ENCODE measurements around the gene LY6G5B.
A peak's percentile ranks its signal among the peaks of the same experiment; 100 is the strongest.
"Not testable (repeated sequence)": the region's sequence is repeated elsewhere in the genome, so short reads cannot be mapped to it uniquely, and the experiment has no call there.

LY6G5B gene

DNA sequence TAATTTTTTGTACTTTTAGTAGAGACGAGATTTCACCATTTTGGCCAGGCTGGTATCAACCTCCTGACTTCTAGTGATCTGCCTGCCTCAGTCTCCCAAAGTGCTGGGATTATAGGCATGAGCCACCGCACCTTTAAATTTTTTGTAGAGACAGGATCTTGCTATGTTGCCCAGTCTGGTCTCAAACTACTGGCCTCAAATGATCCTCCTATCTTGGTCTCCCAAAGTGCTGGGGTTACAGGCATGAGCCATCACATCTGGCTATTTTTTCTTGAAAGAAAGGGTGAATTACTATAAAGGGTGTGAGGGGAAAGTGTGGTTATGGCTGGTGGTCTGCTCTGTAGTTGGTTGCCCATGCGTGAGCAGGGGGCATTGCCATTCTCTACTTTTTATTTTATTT lies 38.4 kb downstream of the LY6G5B start:
- H3K4me3 Mint-ChIP-seq = no peak overlapping the region
- H3K4me1 Mint-ChIP-seq = peaks cover 22% of the 10 kb centered on the region
- no peaks in the 10 kb centered on the region for H3K36me3 Mint-ChIP-seq
- DNase-seq (ENCODE audit: low spot score in 2 of 2) (no peak), ATAC-seq (no peak)
- H3K9me3 Mint-ChIP-seq = no peaks in the 10 kb centered on the region
- no peak overlapping the region for H3K27ac Mint-ChIP-seq

DNA sequence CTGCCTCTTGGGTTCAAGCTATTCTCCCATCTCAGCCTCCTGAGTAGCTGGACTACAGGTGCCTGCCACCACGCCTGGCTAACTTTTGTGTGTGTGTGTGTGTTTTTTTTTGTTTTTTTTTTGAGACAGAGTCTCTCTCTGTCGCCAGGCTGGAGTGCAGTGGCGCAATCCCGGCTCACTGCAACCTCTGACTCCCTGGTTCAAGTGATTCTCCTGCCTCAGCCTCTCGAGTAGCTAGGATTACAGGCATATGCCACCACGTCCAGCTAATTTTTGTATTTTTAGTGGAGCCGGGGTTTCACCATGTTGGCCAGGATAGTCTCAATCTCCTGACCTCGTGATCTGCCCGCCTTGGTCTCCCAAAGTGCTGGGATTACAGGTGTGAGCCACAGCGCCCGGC lies 39.4 kb downstream of the LY6G5B start:
- not testable (repeated sequence) for ATAC-seq; H3K36me3 Mint-ChIP-seq; H3K4me3 Mint-ChIP-seq; H3K9me3 Mint-ChIP-seq; DNase-seq (ENCODE audit: low spot score in 2 of 2); H3K27ac Mint-ChIP-seq
- peaks cover 18% of the 10 kb centered on the region for H3K4me1 Mint-ChIP-seq

DNA sequence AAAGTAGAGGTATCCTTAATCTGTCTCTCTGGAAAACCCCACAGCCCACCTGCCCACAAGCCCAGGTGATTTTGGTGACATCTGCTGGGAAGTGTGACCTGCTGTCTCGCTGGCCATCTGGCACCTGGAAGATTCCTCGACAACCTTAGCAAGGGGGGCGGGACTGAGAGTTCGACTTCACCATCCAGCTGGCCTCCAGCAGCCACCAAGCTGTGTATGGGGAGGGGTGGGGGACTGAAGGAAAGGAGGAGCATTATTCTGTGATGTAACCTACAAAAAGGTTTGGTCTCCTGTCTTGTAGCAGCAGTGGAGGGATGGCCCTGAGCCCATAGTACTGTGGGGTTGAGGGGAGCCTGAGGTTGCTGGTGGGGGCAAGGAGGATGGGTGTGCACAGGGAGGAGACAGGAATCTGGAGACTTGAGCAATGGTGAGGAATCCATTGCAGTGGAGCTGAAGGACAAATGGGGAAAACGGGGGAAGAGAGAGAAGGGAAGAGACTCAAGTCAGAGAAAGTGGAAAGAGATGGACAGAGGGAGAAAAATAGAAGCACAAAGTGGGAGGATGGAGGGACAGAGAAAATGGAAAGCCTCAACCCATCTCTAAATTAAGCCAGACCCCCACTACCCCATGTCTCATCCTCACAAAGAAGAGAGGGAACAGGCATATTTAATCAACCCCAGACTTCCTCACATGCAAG lies 40.9 kb downstream of the LY6G5B start:
- ATAC-seq (no peak), DNase-seq (ENCODE audit: low spot score in 2 of 2) (no peak)
- Mint-ChIP-seq H3K4me1 (peaks cover 18% of the 10 kb centered on the region), H3K4me3 (peak overlapping the region; percentile 26), H3K27ac (peak overlapping the region; percentile 63), H3K36me3 (no peaks in the 10 kb centered on the region), H3K9me3 (no peaks in the 10 kb centered on the region)

DNA sequence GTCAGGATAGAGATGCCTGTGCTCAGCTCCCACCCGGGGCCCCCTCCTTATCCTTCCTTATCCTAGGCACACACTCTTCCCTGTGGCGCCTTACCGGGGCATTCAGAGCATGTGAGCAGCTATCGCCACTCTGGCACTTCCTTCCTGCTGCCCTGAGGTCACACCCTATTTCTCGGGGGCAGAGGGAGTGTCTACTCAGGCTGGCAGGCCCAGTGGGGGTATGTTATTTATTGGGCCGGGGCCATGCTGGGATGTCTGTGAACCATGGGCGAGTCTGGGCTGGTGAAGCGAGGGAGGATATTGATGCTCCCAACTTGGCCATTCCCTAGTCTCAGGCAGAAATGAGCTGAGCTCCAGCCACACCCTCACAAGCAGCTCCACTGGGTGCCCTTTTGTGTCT lies 41.5 kb downstream of the LY6G5B start:
- H3K27ac Mint-ChIP-seq = peak overlapping the region; percentile 63
- H3K9me3 Mint-ChIP-seq = no peaks in the 10 kb centered on the region
- ATAC-seq = peak; percentile 42
- H3K4me3 Mint-ChIP-seq = peak overlapping the region; percentile 26
- H3K4me1 Mint-ChIP-seq = peaks cover 18% of the 10 kb centered on the region
- no peak for DNase-seq (ENCODE audit: low spot score in 2 of 2)
- no peaks in the 10 kb centered on the region for H3K36me3 Mint-ChIP-seq

DNA sequence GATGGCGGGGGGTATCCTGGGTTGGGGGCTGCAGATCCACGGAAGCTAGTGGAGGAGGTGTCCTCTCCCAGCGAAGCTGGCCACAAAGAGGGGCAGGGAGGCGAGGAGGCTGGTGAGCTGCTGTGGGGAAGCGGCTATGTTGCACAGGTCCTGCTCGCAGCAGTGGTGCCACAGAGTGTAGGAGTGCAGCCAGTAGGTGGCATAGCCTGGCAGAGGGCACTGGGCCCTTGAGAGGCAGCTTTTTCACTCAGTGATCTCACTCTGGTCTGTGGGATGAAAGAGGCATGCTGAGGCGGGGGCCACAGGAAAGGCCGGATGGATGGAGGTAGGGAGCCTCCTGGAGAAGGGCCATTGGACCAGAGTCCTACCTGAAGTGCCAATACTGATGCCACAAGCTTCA lies 42.5 kb downstream of the LY6G5B start:
- Mint-ChIP-seq H3K9me3 (no peaks in the 10 kb centered on the region), H3K27ac (peak overlapping the region; percentile 63), H3K36me3 (no peaks in the 10 kb centered on the region), H3K4me3 (no peak overlapping the region), H3K4me1 (peaks cover 18% of the 10 kb centered on the region)
- ATAC-seq (peak; percentile 46), DNase-seq (ENCODE audit: low spot score in 2 of 2) (no peak)

DNA sequence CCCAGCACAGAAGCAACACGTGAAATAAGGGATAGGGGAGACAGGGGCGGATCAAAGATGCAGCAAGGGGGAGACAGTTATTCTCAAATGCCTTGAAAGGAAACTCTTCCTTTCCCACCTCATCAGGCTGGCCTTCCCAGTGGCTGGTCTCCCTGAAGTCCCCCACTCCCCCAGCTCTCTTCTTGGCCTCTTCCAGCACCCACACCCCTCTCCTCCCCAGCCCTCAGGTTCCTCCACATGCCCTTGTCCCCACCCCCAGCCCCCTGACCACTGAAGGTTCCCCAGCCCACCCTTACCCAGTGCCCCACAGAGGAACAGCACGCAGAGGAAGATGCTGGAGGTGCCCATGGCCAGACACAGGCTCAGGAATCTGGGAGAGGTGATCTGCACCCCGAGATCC lies 43.7 kb downstream of the LY6G5B start:
- DNase-seq (ENCODE audit: low spot score in 2 of 2) = no peak
- no peak for ATAC-seq
- Mint-ChIP-seq H3K27ac (no peak overlapping the region), H3K4me1 (peaks cover 18% of the 10 kb centered on the region), H3K36me3 (no peaks in the 10 kb centered on the region), H3K9me3 (no peaks in the 10 kb centered on the region), H3K4me3 (no peak overlapping the region)

DNA sequence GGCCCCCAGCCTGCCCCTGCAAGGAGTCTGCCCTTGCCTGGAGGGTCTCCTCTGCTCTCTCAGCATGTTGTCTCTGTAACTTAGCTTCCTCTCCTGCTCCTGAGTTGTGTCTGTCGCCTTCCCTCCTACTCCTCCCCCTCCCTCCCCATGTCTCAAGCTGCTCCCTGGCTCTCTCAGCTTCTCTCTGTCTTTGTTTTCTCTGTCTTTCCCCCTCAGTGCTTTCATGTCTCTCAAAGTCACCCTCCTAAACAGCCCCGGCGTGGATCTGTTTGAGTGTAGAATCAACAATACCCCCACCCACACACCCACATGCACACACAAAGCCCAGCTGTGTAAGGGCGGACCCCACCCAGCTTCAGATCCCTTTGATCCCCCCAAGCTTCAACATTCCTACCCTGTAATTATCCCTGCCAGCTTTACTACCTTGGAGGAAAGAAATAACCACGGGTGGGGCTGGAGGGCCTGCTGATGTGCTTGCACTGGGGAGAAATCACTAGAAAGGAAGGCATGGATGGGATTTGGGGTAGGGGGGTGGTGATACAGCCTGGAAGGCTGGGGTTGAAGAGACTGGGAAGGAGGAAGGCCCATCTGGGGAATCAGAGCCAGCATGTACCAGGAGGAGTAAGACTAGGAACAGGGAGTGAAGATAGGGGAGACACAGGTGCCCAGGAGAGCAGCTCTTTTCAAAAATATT lies 44.4 kb downstream of the LY6G5B start:
- Mint-ChIP-seq H3K27ac (no peak overlapping the region), H3K4me3 (no peak overlapping the region), H3K4me1 (peaks cover 18% of the 10 kb centered on the region), H3K36me3 (no peaks in the 10 kb centered on the region), H3K9me3 (no peaks in the 10 kb centered on the region)
- DNase-seq (ENCODE audit: low spot score in 2 of 2) = no peak
- ATAC-seq = no peak

DNA sequence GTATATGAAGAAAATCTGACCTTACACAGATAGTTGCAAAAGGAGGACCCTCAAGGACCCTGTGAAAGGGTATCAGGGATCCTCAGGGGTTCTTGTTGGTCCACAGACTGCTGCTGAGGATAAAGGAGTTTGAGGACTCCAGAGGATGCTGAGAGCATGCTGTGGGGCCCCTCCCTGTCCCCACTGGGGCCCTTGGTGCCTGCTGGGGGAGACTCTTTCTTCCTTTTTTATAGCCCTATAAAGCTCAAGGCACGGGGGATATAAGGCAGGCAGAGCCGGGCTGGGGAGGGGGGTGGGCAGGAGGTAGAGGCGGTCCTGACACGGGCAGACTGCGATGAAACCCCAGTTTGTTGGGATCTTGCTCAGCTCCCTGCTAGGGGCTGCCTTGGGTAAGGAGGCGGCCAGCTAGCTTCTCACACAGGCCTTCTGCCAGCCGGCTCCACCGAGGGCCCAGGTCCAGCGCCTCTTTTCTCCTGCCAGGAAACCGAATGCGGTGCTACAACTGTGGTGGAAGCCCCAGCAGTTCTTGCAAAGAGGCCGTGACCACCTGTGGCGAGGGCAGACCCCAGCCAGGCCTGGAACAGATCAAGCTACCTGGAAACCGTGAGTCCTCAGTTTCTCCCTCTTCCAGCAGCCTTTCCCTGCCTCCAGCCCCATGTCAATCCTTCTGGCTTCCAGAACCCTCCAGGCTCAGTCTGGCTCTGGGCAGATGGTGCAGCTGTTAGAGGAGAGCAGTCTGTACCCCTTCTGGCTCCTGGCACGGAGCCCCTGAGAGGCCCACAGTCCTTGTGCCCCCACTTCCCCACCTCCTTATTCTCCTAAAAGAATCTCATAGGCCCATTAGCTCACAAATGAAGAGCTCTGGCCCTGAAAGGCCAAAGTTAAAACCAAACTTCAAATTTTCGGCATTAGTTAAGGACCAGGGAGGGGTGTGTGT lies 45.5 kb downstream of the LY6G5B start, which contains the start of gene LY6G6D:
TSS of gene LY6G6D (plus strand) at position 327 of the 937 bp plus-strand sequence. CDS start at position 335, 8 bp downstream.
- ATAC-seq (no peak), DNase-seq (ENCODE audit: low spot score in 2 of 2) (no peak)
- Mint-ChIP-seq H3K27ac (no peak within 1 kb of the TSS), H3K4me3 (no peak within 1 kb of the TSS), H3K4me1 (peaks cover 18% of the 10 kb centered on the region), H3K36me3 (no peaks in the 10 kb centered on the region), H3K9me3 (no peaks in the 10 kb centered on the region)

DNA sequence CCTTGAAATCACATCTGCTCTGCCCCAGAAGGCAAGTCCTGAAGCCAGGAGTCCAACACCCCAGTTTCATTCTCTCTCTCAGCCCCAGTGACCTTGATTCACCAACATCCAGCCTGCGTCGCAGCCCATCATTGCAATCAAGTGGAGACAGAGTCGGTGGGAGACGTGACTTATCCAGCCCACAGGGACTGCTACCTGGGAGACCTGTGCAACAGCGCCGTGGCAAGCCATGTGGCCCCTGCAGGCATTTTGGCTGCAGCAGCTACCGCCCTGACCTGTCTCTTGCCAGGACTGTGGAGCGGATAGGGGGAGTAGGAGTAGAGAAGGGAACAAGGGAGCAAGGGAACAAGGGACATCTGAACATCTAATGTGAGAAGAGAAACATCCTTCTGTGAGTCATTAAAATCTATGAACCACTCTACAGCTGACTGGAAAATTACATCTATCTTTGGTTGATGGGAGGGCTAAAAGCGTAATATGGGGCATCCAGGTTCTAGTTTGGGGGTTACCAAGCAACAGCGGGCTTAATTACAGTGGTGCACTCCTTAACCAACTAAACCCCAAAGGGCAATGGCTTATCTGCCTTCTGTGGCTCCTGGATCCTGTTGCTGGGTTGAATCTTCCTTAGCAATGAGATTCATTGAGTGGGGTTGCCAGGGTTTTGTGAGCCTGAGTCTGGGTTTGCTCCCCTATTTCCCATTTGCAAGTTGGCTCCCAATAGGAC lies 47.9 kb downstream of the LY6G5B start:
- Mint-ChIP-seq H3K36me3 (no peaks in the 10 kb centered on the region), H3K4me3 (no peak overlapping the region), H3K27ac (no peak overlapping the region), H3K9me3 (no peaks in the 10 kb centered on the region), H3K4me1 (no peaks in the 10 kb centered on the region)
- no peak for ATAC-seq
- DNase-seq (ENCODE audit: low spot score in 2 of 2) = no peak

DNA sequence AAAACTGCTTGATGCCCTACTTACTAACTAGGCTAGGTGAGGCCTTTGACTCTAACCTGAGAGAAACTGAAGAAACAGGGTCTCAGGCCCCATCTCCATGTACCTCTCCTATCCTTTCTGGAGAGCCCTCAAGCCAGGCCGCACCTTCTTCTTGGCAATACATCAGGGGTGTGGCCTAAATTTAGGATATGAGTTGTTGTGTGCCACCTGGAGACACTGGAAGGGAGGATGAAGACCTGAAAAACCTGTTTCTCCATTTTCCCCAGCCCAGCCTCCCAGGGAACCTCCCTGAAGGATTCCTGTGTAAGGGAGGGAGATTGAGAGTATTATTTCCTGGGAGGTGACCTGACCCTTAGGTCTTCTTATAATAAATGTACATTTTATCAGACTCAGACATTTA lies 48.5 kb downstream of the LY6G5B start:
- no peaks in the 10 kb centered on the region for H3K4me1 Mint-ChIP-seq
- H3K9me3 Mint-ChIP-seq = no peaks in the 10 kb centered on the region
- H3K27ac Mint-ChIP-seq = peak overlapping the region; percentile 10
- DNase-seq (ENCODE audit: low spot score in 2 of 2) = no peak
- no peak for ATAC-seq
- H3K36me3 Mint-ChIP-seq = peaks cover under 1% of the 10 kb centered on the region
- no peak overlapping the region for H3K4me3 Mint-ChIP-seq

DNA sequence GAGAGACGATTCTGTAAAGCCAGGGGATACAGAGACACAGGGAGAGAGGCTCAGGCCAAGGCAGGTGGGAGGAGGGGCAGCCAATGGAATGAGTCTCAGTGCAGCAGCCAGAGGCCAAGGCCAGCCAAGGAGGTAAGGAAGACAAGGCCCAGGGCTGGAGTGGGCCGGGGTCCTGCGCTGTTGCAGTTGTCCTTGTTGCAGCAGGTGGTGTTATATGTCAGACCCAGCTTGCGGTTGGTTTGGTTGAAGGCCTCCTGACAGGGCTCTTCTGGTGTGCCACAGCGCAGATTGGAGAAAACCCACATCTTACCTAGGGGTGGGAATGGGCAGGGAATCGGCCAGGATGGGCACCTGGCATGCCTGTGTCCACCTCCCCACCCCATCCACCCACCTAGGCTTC lies 49.2 kb downstream of the LY6G5B start:
- Mint-ChIP-seq H3K4me1 (peaks cover 4% of the 10 kb centered on the region), H3K36me3 (peaks cover 8% of the 10 kb centered on the region), H3K4me3 (no peak overlapping the region), H3K27ac (peak overlapping the region; percentile 60), H3K9me3 (no peaks in the 10 kb centered on the region)
- ATAC-seq (no peak), DNase-seq (ENCODE audit: low spot score in 2 of 2) (no peak)

DNA sequence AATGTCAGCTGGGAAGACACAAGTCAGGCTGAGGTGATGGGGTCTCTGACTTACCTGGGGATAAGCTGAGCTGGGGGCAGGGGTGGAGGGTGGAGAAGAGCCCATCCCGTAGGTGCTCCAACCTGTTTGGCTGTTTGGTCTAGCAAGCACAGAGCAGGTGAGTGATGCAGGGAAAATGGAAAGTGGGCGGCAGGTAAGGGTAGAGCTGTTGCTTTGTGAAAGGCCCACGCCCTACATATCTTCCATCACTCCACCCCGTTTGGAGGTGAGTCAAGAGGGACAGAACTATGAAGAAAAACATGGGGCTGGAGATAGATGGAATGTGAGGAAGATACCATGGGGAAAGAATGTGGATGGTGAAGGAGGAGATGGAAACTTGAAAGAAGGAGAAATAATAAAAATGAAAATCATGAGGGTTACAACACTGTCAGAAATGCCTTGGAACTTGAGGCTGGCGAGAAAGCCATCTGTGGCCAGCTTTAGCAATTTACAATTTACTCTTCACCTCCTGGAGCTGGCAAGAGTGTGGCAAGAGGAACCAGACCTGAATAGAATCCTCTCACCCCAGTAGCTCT lies 50.5 kb downstream of the LY6G5B start:
- no peak overlapping the region for H3K4me3 Mint-ChIP-seq
- H3K9me3 Mint-ChIP-seq = no peaks in the 10 kb centered on the region
- no peak for ATAC-seq
- no peak overlapping the region for H3K27ac Mint-ChIP-seq
- no peak for DNase-seq (ENCODE audit: low spot score in 2 of 2)
- peaks cover 5% of the 10 kb centered on the region for H3K4me1 Mint-ChIP-seq
- peaks cover 8% of the 10 kb centered on the region for H3K36me3 Mint-ChIP-seq

DNA sequence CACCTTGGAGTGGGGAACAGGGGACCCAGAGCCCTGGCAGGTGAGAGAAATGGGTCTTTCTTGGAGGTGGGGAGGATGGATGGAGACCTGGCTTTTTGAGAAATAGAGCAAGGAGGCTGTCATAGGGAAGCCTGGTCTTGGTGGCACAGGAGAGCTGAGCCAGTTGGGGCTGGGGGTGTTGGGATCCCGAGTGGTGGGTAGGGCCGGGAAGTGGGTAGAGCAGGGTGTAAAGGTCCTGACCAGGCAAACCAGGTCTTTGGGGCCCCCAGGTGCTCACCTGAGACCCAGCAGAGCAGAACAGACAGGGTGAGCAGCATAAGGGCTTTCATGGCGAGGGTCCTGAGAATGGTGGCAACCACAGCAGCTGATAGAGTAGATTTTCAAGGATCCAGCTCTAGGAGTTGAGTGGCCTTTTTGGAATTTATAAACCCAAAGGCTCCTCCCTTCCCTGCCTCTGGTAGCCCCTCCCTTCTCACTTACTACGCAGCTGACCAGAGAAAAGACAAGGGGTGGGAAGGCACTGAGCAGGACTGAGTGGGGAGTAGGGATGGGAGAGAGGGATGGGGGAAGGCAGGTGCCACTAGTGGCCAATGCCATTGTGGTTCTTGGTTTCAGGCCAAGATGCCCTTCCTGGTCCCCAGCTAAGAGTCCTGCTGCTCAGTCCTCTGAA lies 51.7 kb downstream of the LY6G5B start, which contains the start of gene LY6G6C:
TSS of gene LY6G6C (minus strand) at position 396 of the 670 bp plus-strand sequence. CDS start at position 329, 67 bp downstream.
- Mint-ChIP-seq H3K27ac (no peak within 1 kb of the TSS), H3K36me3 (peaks cover 8% of the 10 kb centered on the region), H3K4me1 (peaks cover 16% of the 10 kb centered on the region), H3K4me3 (no peak within 1 kb of the TSS), H3K9me3 (no peaks in the 10 kb centered on the region)
- no peak for DNase-seq (ENCODE audit: low spot score in 2 of 2)
- no peak for ATAC-seq

DNA sequence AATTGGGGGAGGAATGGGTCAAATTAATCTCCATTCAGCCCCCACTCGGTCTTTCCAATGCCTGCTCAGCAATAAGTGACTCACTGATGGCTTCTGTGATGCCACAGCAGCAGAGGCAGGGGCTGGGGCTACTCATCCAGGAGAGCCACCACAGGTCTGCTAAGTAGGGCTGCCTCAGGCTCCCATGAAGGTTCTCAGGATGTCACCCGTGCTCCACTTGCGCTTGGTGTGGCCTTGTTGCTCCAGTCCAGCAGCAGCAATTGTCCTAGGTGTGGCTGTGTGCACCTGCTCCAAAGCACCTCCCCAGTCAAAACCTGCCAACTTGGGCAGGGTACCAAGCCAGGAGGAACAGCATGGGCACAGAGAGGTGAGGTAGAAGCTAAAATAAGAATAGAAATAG lies 52.4 kb downstream of the LY6G5B start:
- Mint-ChIP-seq H3K9me3 (no peaks in the 10 kb centered on the region), H3K36me3 (peaks cover 8% of the 10 kb centered on the region), H3K4me3 (no peak overlapping the region), H3K27ac (no peak overlapping the region), H3K4me1 (peaks cover 23% of the 10 kb centered on the region)
- no peak for ATAC-seq
- no peak for DNase-seq (ENCODE audit: low spot score in 2 of 2)

Measured in stimulated activated effector memory CD8-positive, alpha-beta T cell treated with anti-CD3 and anti-CD28 coated beads, Interleukin-12 subunit alpha, Interleukin-12 subunit beta, amount 100 ng/mL, for 72 hours (primary cell).